Measurements from ENCODE around the gene SETD2. TPM values are rescaled to one million over a fixed set of nuclear protein-coding genes. Genes with fewer than 3 reads are reported as not detected.

SETD2 gene
- polyA plus RNA-seq, 12 donors: 34.7 to 54.7 (median 40.1) TPM

Other genes with a start within 250 kb of the SETD2 start
- gene CCDC12, start 187.4 kb downstream of the SETD2 start, polyA plus RNA-seq (ENCODE audit: insufficient read length in 12 of 12): 10 to 100 TPM in 11 of 12 donors, not detected in 1; 28.1 to 48.9 (median 33.5) TPM
- 10 to 100 TPM in 10 of 12 donors, 1 to 10 TPM in 1, not detected in 1; 8.7 to 57.5 (median 12.1) TPM for gene NBEAL2, start 184.4 kb downstream of the SETD2 start, polyA plus RNA-seq (ENCODE audit: insufficient read length in 12 of 12)
- 1 to 10 TPM in 10 of 12 donors, not detected in 2; 4.8 to 8.9 (median 5.7) TPM for gene KIF9, start 118.7 kb upstream of the SETD2 start, polyA plus RNA-seq (ENCODE audit: insufficient read length in 12 of 12)
- 10 to 100 TPM in 11 of 12 donors, not detected in 1; 11.3 to 19.2 (median 14.0) TPM for gene KLHL18, start 118.8 kb upstream of the SETD2 start, polyA plus RNA-seq (ENCODE audit: insufficient read length in 12 of 12)
- gene PTPN23, start 216.9 kb upstream of the SETD2 start, polyA plus RNA-seq (ENCODE audit: insufficient read length in 12 of 12): 10 to 100 TPM in 11 of 12 donors, not detected in 1; 17.2 to 29.4 (median 19.7) TPM